ENCODE data around the gene GNAT2. TPM values are rescaled to one million over a fixed set of nuclear protein-coding genes. Genes with fewer than 3 reads are reported as not detected.
A peak's percentile ranks its signal among the peaks of the same experiment; 100 is the strongest.

Gene GNAT2
- total RNA-seq, 1 experiment from 2014 or later = not detected

GRCh38 chr1:109579491-109579890 is 39.9 kb downstream of the GNAT2 start:
- Mint-ChIP-seq H3K27me3 (ENCODE audit: unreplicated experiment) (no peaks in the 10 kb centered on the region), H3K36me3 (ENCODE audit: insufficient read depth, unreplicated experiment) (peaks cover 13% of the 10 kb centered on the region), H3K27ac (ENCODE audit: unreplicated experiment) (no peak overlapping the region), H3K9me3 (ENCODE audit: low read depth, unreplicated experiment) (no peaks in the 10 kb centered on the region), H3K4me3 (ENCODE audit: low read depth, unreplicated experiment) (no peak overlapping the region), H3K4me1 (ENCODE audit: low read depth, unreplicated experiment) (no peaks in the 10 kb centered on the region)
- no TSS peak for BruUV-seq (replicated peaks)
- TF ChIP-seq CTCF (IDR thresholded peaks at IDR 0.05; ENCODE audit: unreplicated experiment) = no peak
- intact Hi-C loops (cut with micrococcal nuclease; ENCODE audit: unreplicated experiment) = no loop called here
- no peak for DNase-seq
- CTCF ChIA-PET = no interaction called here

GRCh38 chr1:109578947-109579443 is 40.4 kb downstream of the GNAT2 start:
- Mint-ChIP-seq H3K4me1 (ENCODE audit: low read depth, unreplicated experiment) (no peaks in the 10 kb centered on the region), H3K27me3 (ENCODE audit: unreplicated experiment) (no peaks in the 10 kb centered on the region), H3K4me3 (ENCODE audit: low read depth, unreplicated experiment) (no peak overlapping the region), H3K36me3 (ENCODE audit: insufficient read depth, unreplicated experiment) (peaks cover 12% of the 10 kb centered on the region), H3K9me3 (ENCODE audit: low read depth, unreplicated experiment) (no peaks in the 10 kb centered on the region), H3K27ac (ENCODE audit: unreplicated experiment) (no peak overlapping the region)
- no peak for DNase-seq
- TF ChIP-seq CTCF (IDR thresholded peaks at IDR 0.05; ENCODE audit: unreplicated experiment) = no peak
- BruUV-seq (replicated peaks) = no TSS peak
- CTCF ChIA-PET = interaction anchor here (0.5 to 0.6 kb wide), 2 partner anchors 65 to 90 kb away, joined by 3 read pairs; no protein-coding TSS in a partner anchor
- intact Hi-C loops (cut with micrococcal nuclease; ENCODE audit: unreplicated experiment) = no loop called here

- Mint-ChIP-seq H3K27me3 (ENCODE audit: unreplicated experiment) (no peaks in the 10 kb centered on the region), H3K4me1 (ENCODE audit: low read depth, unreplicated experiment) (peaks cover 13% of the 10 kb centered on the region), H3K27ac (ENCODE audit: unreplicated experiment) (no peak overlapping the region), H3K9me3 (ENCODE audit: low read depth, unreplicated experiment) (no peaks in the 10 kb centered on the region), H3K36me3 (ENCODE audit: insufficient read depth, unreplicated experiment) (peaks cover 12% of the 10 kb centered on the region), H3K4me3 (ENCODE audit: low read depth, unreplicated experiment) (no peak overlapping the region)
- no TSS peak for BruUV-seq (replicated peaks)
- CTCF ChIA-PET = no interaction called here
- TF ChIP-seq CTCF (IDR thresholded peaks at IDR 0.05; ENCODE audit: unreplicated experiment) = no peak
- no peak for DNase-seq
- intact Hi-C loops (cut with micrococcal nuclease; ENCODE audit: unreplicated experiment) = no loop called here
Observed at GRCh38 chr1:109573785-109574184, 45.6 kb downstream of the GNAT2 start.

GRCh38 chr1:109570414-109570813 is 49.0 kb downstream of the GNAT2 start:
- peak; percentile 27 for DNase-seq
- no peaks in the 10 kb centered on the region for H3K36me3 Mint-ChIP-seq (ENCODE audit: insufficient read depth, unreplicated experiment)
- no peak overlapping the region for H3K4me3 Mint-ChIP-seq (ENCODE audit: low read depth, unreplicated experiment)
- peaks cover 20% of the 10 kb centered on the region for H3K4me1 Mint-ChIP-seq (ENCODE audit: low read depth, unreplicated experiment)
- no peak overlapping the region for H3K27ac Mint-ChIP-seq (ENCODE audit: unreplicated experiment)
- no peaks in the 10 kb centered on the region for H3K27me3 Mint-ChIP-seq (ENCODE audit: unreplicated experiment)
- CTCF ChIA-PET = interaction anchor here (0.6 to 1.7 kb wide), 4 partner anchors 21 to 414 kb away, joined by 3 to 7 read pairs (median 4); partner anchors contain the start of genes AHCYL1 and GNAI3
- no TSS peak for BruUV-seq (replicated peaks)
- intact Hi-C loops (cut with micrococcal nuclease; ENCODE audit: unreplicated experiment) = no loop called here
- H3K9me3 Mint-ChIP-seq (ENCODE audit: low read depth, unreplicated experiment) = no peaks in the 10 kb centered on the region
- TF ChIP-seq CTCF (IDR thresholded peaks at IDR 0.05; ENCODE audit: unreplicated experiment) = no peak
